Pancreas (tissue), 10 donors: ENCODE results near the gene NRSN2. TPM values are rescaled to one million over a fixed set of nuclear protein-coding genes. Genes with fewer than 3 reads are reported as not detected.
"Not testable (repeated sequence)": the region's sequence is repeated elsewhere in the genome, so short reads cannot be mapped to it uniquely, and the experiment has no call there.

Experiments used
- ATAC-seq, 4 donors: fragments of 200-7000 bp; cut with Tn5 transposase; one replicate each; pipeline versions ENCODE4 v1.8.0 to v1.9.1; 2020; ENCODE audit warnings: mild to moderate bottlenecking in 4 of 4, moderate library complexity in 4 of 4
- DNase-seq, 6 donors: peaks; one replicate each; pipeline ENCODE4 v3.0.0-alpha.2; 2020
- FAIRE-seq: peaks from 2 replicates; lab custom pipeline; 2012; peaks lifted over from hg19 to GRCh38; lab: Jason Lieb, UNC
- H3K27ac ChIP-seq, 4 donors: fragments of 200-600 bp; sonication (generic); 1 replicate in 3 of 4; 2 replicates in 1 of 4; pipeline versions ENCODE4 v1.5.0 to v1.8.0; 2020
- H3K27me3 ChIP-seq, 4 donors: fragments of 200-600 bp; one replicate each; pipeline ENCODE4 v1.8.0; 2021
- H3K36me3 ChIP-seq, 3 donors: fragments of 200-600 bp; sonication (generic) in 1 of 3; one replicate each; pipeline versions ENCODE4 v1.5.0 to v1.8.0; 2020 to 2021
- H3K4me1 ChIP-seq, 3 donors: fragments of 200-600 bp; one replicate each; pipeline ENCODE4 v1.8.0; 2021
- H3K4me3 ChIP-seq, 4 donors: fragments of 200-600 bp; sonication (generic) in 2 of 4; one replicate each; pipeline versions ENCODE4 v1.5.0 to v1.8.0; 2020 to 2021
- H3K9me3 ChIP-seq, 4 donors: fragments of 200-600 bp; one replicate each; pipeline ENCODE4 v1.8.0; 2021
- CTCF ChIP-seq, 4 donors: fragments of 200-600 bp; sonication (generic) in 3 of 4; IDR thresholded peaks; one replicate each; pipeline versions ENCODE4 v1.5.0 to v1.8.0; 2021; ENCODE audit warnings: antibody characterized with exemption in 4 of 4
- WGBS, 2 donors: extraction: QIAGEN DNeasy Blood & Tissue Kit; methylation state at CpG; one replicate each; pipeline ENCODE4 v1.1.7; 2013; 5-methylcytosine and 5-hydroxymethylcytosine counted together
- intact Hi-C, 3 donors: fragments of 100-400 bp; cut with DNase I; formaldehyde crosslinking; loops; one replicate each; pipeline versions ENCODE4 v1.11.1 to v1.14.2; 2022
- polyA plus RNA-seq, 2 donors: library from polyadenylated mRNA; stranded (reverse); fragments of 200-250 nt; gene quantifications; one replicate each; pipeline ENCODE4 v1.2.3, GENCODE V29; 2013
- total RNA-seq, 6 donors: library from RNA; stranded (reverse); fragmentation: NEBNext Ultra II Directional in 4 of 6; extraction: Animal tissue kit (Norgen Biotek cat#: 25700) in 4 of 6; gene quantifications; one replicate each; pipeline versions ENCODE4 v1.2.1 to v1.2.4, GENCODE V29; 2021 to 2023
- donor health status: healthy with polysubstance abuse.
- donor health status: DM: no; HTN: no; CAD: no; lungs with moderate emphysema.
- donor health status: DM: no; HTN: no; CAD: no.
- donor health status: control.
- donor health status: control.
- donor health status: Bipolar disorder and iron deficiency.
- donor health status: DM: yes; HTN: yes; CAD: no.
- donor health status: DM: no; HTN: no; CAD: no.
- donor health status: DM: no; HTN: no; CAD: no.
- donor health status: DM: yes; HTN: yes; CAD: no.

Gene NRSN2
- total and polyA plus RNA-seq, 8 donors, result 10.7 to 41.3 (median 18.2) TPM

DNA sequence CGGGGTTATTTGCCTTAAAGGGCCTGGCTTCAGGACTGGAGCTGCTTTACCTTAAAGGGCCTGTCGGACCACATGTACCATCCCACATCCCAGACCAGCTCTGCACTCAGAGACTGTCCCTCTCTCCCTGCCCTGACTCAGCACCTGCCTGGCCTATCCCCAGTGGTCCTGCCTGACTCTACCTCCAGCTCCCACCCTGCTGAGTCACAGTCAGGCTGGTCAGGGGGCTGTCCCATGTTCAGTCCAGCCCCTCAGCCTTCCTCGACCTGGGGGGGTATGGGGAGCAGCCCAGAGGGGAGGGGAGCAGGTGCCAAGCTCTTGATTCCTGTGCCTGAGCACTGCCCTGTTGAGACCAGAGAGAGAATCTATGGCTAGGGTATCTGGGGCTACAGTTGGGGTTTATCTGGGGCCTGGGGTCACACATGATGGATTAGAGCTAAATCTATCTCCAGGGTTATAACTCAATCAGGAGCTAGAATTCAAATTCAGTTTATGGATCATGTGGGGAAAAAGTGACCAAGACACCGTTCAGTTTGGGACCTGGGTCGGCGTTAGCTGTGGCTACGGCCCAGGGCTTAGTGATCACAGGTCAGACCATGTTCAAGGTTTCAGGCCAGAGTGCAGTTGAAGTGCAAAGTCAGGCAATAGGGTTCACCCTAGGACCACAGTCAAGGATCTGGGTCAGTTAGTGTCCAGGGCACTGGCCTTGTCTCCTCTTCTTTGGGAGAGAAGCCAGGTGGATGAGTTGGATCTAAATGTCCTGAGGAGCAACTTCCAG, 24.3 kb downstream of the NRSN2 start:
- 76 to 79% methylated on average over 7 of the region's 7 CpGs for WGBS, 2 donors
- FAIRE-seq, result no peak
- Histone ChIP-seq H3K4me3 (no peak overlapping the region), H3K4me1 (peaks cover 10 to 30% (median 10%) of the 10 kb centered on the region in 3 donors), H3K36me3 (no peaks in the 10 kb centered on the region), H3K27ac (peak overlapping the region in 3 of 4 donors; percentile 46 to 75 (median 68)), H3K27me3 (no peaks in the 10 kb centered on the region), H3K9me3 (no peaks in the 10 kb centered on the region)
- TF ChIP-seq CTCF (IDR thresholded peaks at IDR 0.05), result no peak
- intact Hi-C loops, result no loop called here
- ATAC-seq, result no peak
- DNase-seq, result no peak

DNA sequence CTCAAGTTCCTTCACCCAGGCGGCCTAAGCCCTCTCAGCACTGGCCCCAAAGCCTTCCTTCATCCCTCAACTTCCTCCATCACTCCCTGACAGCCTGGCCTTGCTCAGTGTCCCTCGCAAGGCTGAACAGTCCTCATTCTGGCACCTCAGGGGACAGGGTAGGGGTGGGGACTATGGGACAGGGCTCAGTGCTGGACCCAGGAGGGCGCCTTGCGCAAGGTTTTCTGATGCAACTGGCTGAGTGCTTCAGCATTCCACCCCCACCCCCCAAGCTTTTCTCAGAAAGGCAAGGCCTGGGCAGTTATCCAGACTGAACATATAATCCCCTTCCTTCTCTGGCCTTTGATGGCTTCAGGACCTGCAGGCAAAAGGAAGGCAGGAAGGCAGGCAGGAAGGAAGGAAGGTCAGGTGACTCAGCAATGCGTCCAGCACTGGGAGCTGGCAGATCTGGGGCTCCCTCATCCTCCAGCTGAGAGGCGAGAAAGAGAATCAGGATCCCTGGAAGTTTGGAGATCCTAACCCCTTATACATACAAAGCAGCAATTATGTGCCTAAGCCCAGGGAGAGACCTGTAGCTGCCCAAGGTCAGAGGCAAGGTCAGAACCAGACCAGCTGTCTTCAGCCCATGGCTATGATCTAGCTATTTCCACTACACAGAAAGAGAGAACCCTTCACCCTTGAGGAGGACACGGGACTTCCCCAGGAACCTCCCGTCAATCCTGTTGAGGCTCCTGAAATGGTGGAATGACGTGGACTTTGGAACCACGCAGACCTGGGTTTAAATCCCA, 25.0 kb downstream of the NRSN2 start:
- Histone ChIP-seq H3K9me3 (no peaks in the 10 kb centered on the region), H3K4me1 (peaks cover 10 to 30% (median 10%) of the 10 kb centered on the region in 3 donors), H3K27me3 (no peaks in the 10 kb centered on the region), H3K36me3 (no peaks in the 10 kb centered on the region), H3K27ac (peak overlapping the region; percentile 46 to 75 (median 62)), H3K4me3 (no peak overlapping the region)
- 58 to 62% methylated on average over 10 of the region's 10 CpGs for WGBS, 2 donors
- intact Hi-C loops, result no loop called here
- DNase-seq, result peak; percentile 54 to 88 (median 72)
- ATAC-seq, result peak; percentile 76 to 86 (median 80)
- FAIRE-seq, result no peak
- TF ChIP-seq CTCF (IDR thresholded peaks at IDR 0.05), result no peak

GRCh38 chr20:372543-373082, 25.7 kb downstream of the NRSN2 start:
- not testable (repeated sequence) for H3K9me3 ChIP-seq, FAIRE-seq, ATAC-seq

GRCh38 chr20:373171-373890, 26.4 kb downstream of the NRSN2 start:
- peak in 2 of 4 donors; percentile 10 to 44 for ATAC-seq
- peak overlapping the region in 2 of 4 donors; percentile 68 to 75 for H3K27ac ChIP-seq
- TF ChIP-seq CTCF (IDR thresholded peaks at IDR 0.05), result no peak
- no peaks in the 10 kb centered on the region for H3K36me3 ChIP-seq
- FAIRE-seq, result no peak
- 80 to 87% methylated on average over 9 of the region's 9 CpGs for WGBS, 2 donors
- intact Hi-C loops, result no loop called here
- peaks cover 10 to 30% (median 10%) of the 10 kb centered on the region in 3 donors for H3K4me1 ChIP-seq
- no peak overlapping the region for H3K4me3 ChIP-seq
- peak in 1 of 6 donors; percentile 25 for DNase-seq
- no peaks in the 10 kb centered on the region for H3K27me3 ChIP-seq
- no peaks in the 10 kb centered on the region for H3K9me3 ChIP-seq

More at GRCh38 chr20:372543-373082, 25.7 kb downstream of the NRSN2 start:
- H3K36me3 ChIP-seq, DNase-seq, intact Hi-C loops, H3K27me3 ChIP-seq, H3K4me3 ChIP-seq: not testable (repeated sequence)
- WGBS, 2 donors, result 88 to 91% methylated on average over 11 of the region's 11 CpGs
- Histone ChIP-seq H3K4me1 (peaks cover 10 to 30% (median 10%) of the 10 kb centered on the region in 3 donors), H3K27ac (peak overlapping the region; percentile 46 to 75 (median 62))
